ENCODE results near the gene FN3K. TPM values are rescaled to one million over a fixed set of nuclear protein-coding genes. Genes with fewer than 3 reads are reported as not detected.
A peak's percentile ranks its signal among the peaks of the same experiment; 100 is the strongest.

Gene FN3K
- total and polyA plus RNA-seq, 2 of the 13 experiments (the other 11 are each of a cell fraction or from before 2014, with no cell fraction given): 3.5 to 12.2 TPM

GRCh38 chr17:82751571-82752370 is 16.4 kb downstream of the FN3K start, which contains the start of gene TBCD (continued):
- TF ChIP-seq ZNF597 (CRISPR knock-in tag; IDR thresholded peaks at IDR 0.05) (0 out of 2 replicates have a peak, but pooled peaks have one; percentile 73), BRD4 (CRISPR knock-in tag; IDR thresholded peaks at IDR 0.05) (peak; percentile 52; the same call in 1 of the 2 replicates), CCDC6 (CRISPR knock-in tag; IDR thresholded peaks at IDR 0.05) (no peak), TSC22D2 (CRISPR knock-in tag; IDR thresholded peaks at IDR 0.05; ENCODE audit: borderline replicate concordance) (peak; percentile 96; the same call in 1 of the 2 replicates), ZNF770 (CRISPR knock-in tag; IDR thresholded peaks at IDR 0.05) (peak; percentile 84), FOXO1 (CRISPR knock-in tag; IDR thresholded peaks at IDR 0.05) (peak; percentile 72; the same call in 1 of the 2 replicates), GATAD1 (CRISPR knock-in tag; IDR thresholded peaks at IDR 0.05) (peak; percentile 93), ZNF205 (CRISPR knock-in tag; IDR thresholded peaks at IDR 0.05) (peak; percentile 68; the same call in 1 of the 2 replicates), TARDBP (CRISPR knock-in tag; IDR thresholded peaks at IDR 0.05) (peak; percentile 86), ZSCAN20 (CRISPR knock-in tag; IDR thresholded peaks at IDR 0.05; ENCODE audit: borderline replicate concordance) (peak; percentile 92), CENPT (CRISPR knock-in tag; IDR thresholded peaks at IDR 0.05; ENCODE audit: low read depth) (0 out of 2 replicates have a peak, but pooled peaks have one; percentile 0), PITX1 (CRISPR knock-in tag; IDR thresholded peaks at IDR 0.05) (peak; percentile 64; the same call in 1 of the 2 replicates), CERS6 (CRISPR knock-in tag; IDR thresholded peaks at IDR 0.05) (0 out of 2 replicates have a peak, but pooled peaks have one; percentile 20), NFIC (IDR thresholded peaks at IDR 0.05; ENCODE audit: low read length) (no peak), ZKSCAN5 (CRISPR knock-in tag; IDR thresholded peaks at IDR 0.05) (no peak), HNRNPK (IDR thresholded peaks at IDR 0.05; ENCODE audit: low read depth, low read length, poor library complexity, severe bottlenecking) (peak; percentile 93), SMAD3 (CRISPR knock-in tag; IDR thresholded peaks at IDR 0.05) (peak; percentile 68; the same call in 1 of the 2 replicates), MTA1 (CRISPR knock-in tag; IDR thresholded peaks at IDR 0.05; ENCODE audit: borderline replicate concordance) (peak; percentile 89; the same call in 1 of the 2 replicates), NR0B2 (CRISPR knock-in tag; IDR thresholded peaks at IDR 0.05) (peak; percentile 84; the same call in 1 of the 2 replicates), SP5 (CRISPR knock-in tag; IDR thresholded peaks at IDR 0.05; ENCODE audit: borderline replicate concordance, low read depth) (peak; percentile 68; the same call in 1 of the 2 replicates), ZNF276 (CRISPR knock-in tag; IDR thresholded peaks at IDR 0.05; ENCODE audit: low read depth) (peak; percentile 57; the same call in 1 of the 2 replicates), NFRKB (IDR thresholded peaks at IDR 0.05) (no peak), SRSF9 (IDR thresholded peaks at IDR 0.05; ENCODE audit: borderline replicate concordance, insufficient read depth, low read depth, low read length, poor library complexity, severe bottlenecking) (no peak)
